GM12878 (cell line): ENCODE data around the gene COG2. TPM values are rescaled to one million over a fixed set of nuclear protein-coding genes. Genes with fewer than 3 reads are reported as not detected.

Source experiments
- ATAC-seq: fragments of 200-7000 bp; cut with Tn5 transposase; 3 replicates; pipeline ENCODE4 v1.9.1; 2020; ENCODE audit warnings: mild to moderate bottlenecking, moderate library complexity
- BruUV-seq: library from RNA; stranded (reverse); fragments of 400-500 nt; replicated peaks from 2 replicates; lab custom pipeline; 2021; lab: Mats Ljungman, UMichigan
- CTCF ChIA-PET: fragments of 300-600 bp; sonication (Branson Sonifier 250); formaldehyde crosslinking; extraction: SDS; loops from one replicate; lab custom pipeline; 2021; ENCODE audit warnings: inconsistent platforms; lab: Yijun Ruan, JAX
- POLR2A ChIA-PET: fragments of 350-600 bp; formaldehyde crosslinking; extraction: SDS; loops from one replicate; lab custom pipeline; 2021; ENCODE audit warnings: inconsistent platforms; lab: Charles Lee
- RAD21 ChIA-PET: fragments of 300-600 bp; sonication (Branson Sonifier 250); formaldehyde crosslinking; loops from one replicate; lab custom pipeline; 2023; ENCODE audit warnings: antibody characterized with exemption; ENCODE audit not compliant: unreplicated experiment; lab: Charles Lee
- SMC1A ChIA-PET: fragments of 300-600 bp; sonication (Branson Sonifier 250); formaldehyde crosslinking; loops from one replicate; lab custom pipeline; 2023; ENCODE audit not compliant: unreplicated experiment, uncharacterized antibody; lab: Charles Lee
- DNase-seq: peaks from one replicate; pipeline ENCODE4 v3.0.0-alpha.2; 2011; ENCODE audit warnings: low read depth, low spot score
- FAIRE-seq: peaks from 3 replicates; lab custom pipeline; 2011; peaks lifted over from hg19 to GRCh38; lab: Jason Lieb, UNC
- H2AFZ ChIP-seq: 2 replicates; pipeline ENCODE4 v1.6.0; 2011; ENCODE audit warnings: low read depth, low read length, control low read depth; ENCODE audit not compliant: control insufficient read depth
- H3K27ac ChIP-seq: 2 replicates; pipeline ENCODE4 v1.5.1; 2011; ENCODE audit warnings: control low read depth; ENCODE audit not compliant: control insufficient read depth, insufficient read depth
- H3K27me3 ChIP-seq, 2 experiments: replicated peaks in 1 of 2; 2 replicates each; pipeline versions ENCODE4 v1.6.0 to v1.6.1; 2011; ENCODE audit warnings: low read length in 1 of 2; ENCODE audit not compliant: control insufficient read depth in 2 of 2, insufficient read depth in 2 of 2
- H3K36me3 ChIP-seq, 2 experiments: 2 replicates each; pipeline ENCODE4 v1.5.1; 2011; ENCODE audit warnings: low read length in 1 of 2; ENCODE audit not compliant: control insufficient read depth in 2 of 2, insufficient read depth in 2 of 2
- H3K4me1 ChIP-seq: 2 replicates; pipeline ENCODE4 v1.6.1; 2011; ENCODE audit warnings: mild to moderate bottlenecking, low read length, moderate library complexity, mixed read lengths; ENCODE audit not compliant: control insufficient read depth, insufficient read depth
- H3K4me2 ChIP-seq: 2 replicates; pipeline ENCODE4 v1.6.0; 2011; ENCODE audit warnings: control low read depth; ENCODE audit not compliant: control insufficient read depth, insufficient read depth
- H3K4me3 ChIP-seq: fragments of 200-600 bp; sonication (generic); 2 replicates; pipeline ENCODE4 v1.5.1; 2016
- H3K79me2 ChIP-seq: 2 replicates; pipeline ENCODE4 v1.6.0; 2011; ENCODE audit warnings: low read length; ENCODE audit not compliant: control insufficient read depth, insufficient read depth
- H3K9ac ChIP-seq: 2 replicates; pipeline ENCODE4 v1.8.0; 2011; ENCODE audit warnings: low read length, control low read depth, mixed read lengths; ENCODE audit not compliant: control insufficient read depth, insufficient read depth
- H3K9me3 ChIP-seq: replicated peaks from 3 replicates; pipeline ENCODE4 v1.5.1; 2011; ENCODE audit warnings: mild to moderate bottlenecking, low read length; ENCODE audit not compliant: control insufficient read depth, insufficient read depth
- H4K20me1 ChIP-seq: 2 replicates; pipeline ENCODE4 v1.6.0; 2011; ENCODE audit not compliant: control insufficient read depth, insufficient read depth
- ASH2L ChIP-seq: fragments of 300-600, 200-600 bp; sonication (generic); IDR thresholded peaks from 2 replicates; pipeline ENCODE4 v1.6.1; 2017; ENCODE audit warnings: low read depth, mild to moderate bottlenecking, borderline replicate concordance
- BCL3 ChIP-seq: IDR thresholded peaks from 2 replicates; pipeline ENCODE4 v1.6.1; 2011; ENCODE audit warnings: borderline replicate concordance, low read depth, mild to moderate bottlenecking, moderate library complexity, low read length; ENCODE audit not compliant: insufficient read depth, poor library complexity, severe bottlenecking
- CEBPB ChIP-seq, 2 experiments: fragments of 150-350 bp in 1 of 2; IDR thresholded peaks; 2 replicates each; pipeline ENCODE4 v1.6.1; 2012 to 2014; ENCODE audit warnings: low read depth in 2 of 2, low read length in 2 of 2, borderline replicate concordance in 1 of 2, inconsistent platforms in 1 of 2
- LARP7 ChIP-seq: fragments of 450-650 bp; IDR thresholded peaks from 2 replicates; pipeline ENCODE4 v1.6.1; 2017; ENCODE audit warnings: mild to moderate bottlenecking
- MTA3 ChIP-seq: IDR thresholded peaks from 2 replicates; pipeline ENCODE4 v1.6.1; 2012; ENCODE audit warnings: low read length, inconsistent platforms, borderline replicate concordance
- POLR2AphosphoS5 ChIP-seq: IDR thresholded peaks from 2 replicates; pipeline ENCODE4 v1.6.1; 2011; ENCODE audit warnings: mild to moderate bottlenecking, low read length, inconsistent platforms
- RELB ChIP-seq: fragments of 450-650 bp; IDR thresholded peaks from 2 replicates; pipeline ENCODE4 v1.6.1; 2017; ENCODE audit warnings: low read depth, mild to moderate bottlenecking, moderate library complexity
- SREBF1 ChIP-seq: IDR thresholded peaks from 2 replicates; pipeline ENCODE4 v1.6.1; 2012; ENCODE audit warnings: mild to moderate bottlenecking, low read length
- TCF7 ChIP-seq: IDR thresholded peaks from 2 replicates; pipeline ENCODE4 v1.6.1; 2014; ENCODE audit warnings: antibody characterized with exemption, borderline replicate concordance
- ZBED1 ChIP-seq: IDR thresholded peaks from 2 replicates; pipeline ENCODE4 v1.6.1; 2016; ENCODE audit warnings: borderline replicate concordance
- ZBTB33 ChIP-seq: fragments of 450-650 bp; IDR thresholded peaks from 2 replicates; pipeline ENCODE4 v1.6.1; 2017; ENCODE audit warnings: mild to moderate bottlenecking
- WGBS: methylation state at CpG from one replicate; pipeline ENCODE4 v1.1.6; 2016; ENCODE audit warnings: low lambda C conversion rate; ENCODE audit not compliant: insufficient replicate concordance, insufficient coverage; ENCODE audit errors: missing lambda C conversion rate; 5-methylcytosine and 5-hydroxymethylcytosine counted together
- in situ Hi-C: fragments of 300-500 bp; cut with MboI; formaldehyde crosslinking; loops from 9 replicates; pipeline ENCODE4 v1.14.3; 2018; ENCODE audit warnings: mixed read lengths
- intact Hi-C: fragments of 100-400 bp; cut with micrococcal nuclease; formaldehyde crosslinking; loops from one replicate; pipeline ENCODE4 v1.14.2; 2022; ENCODE audit not compliant: unreplicated experiment
- polyA plus RNA-seq, 11 experiments: library from polyadenylated mRNA; depleted of rRNA in 4 of 11; unstranded in 6 of 11; stranded (reverse) in 5 of 11; fragments of >200 nt; fragmentation: Nextera tagmentation in 4 of 11; fragmentation: Illumina TruSeq in 1 of 11; extraction: Ambion mirVana in 4 of 11; extraction: Trizol in 1 of 11; gene quantifications; 1 replicate in 1 of 11; 2 replicates in 10 of 11; pipeline versions ENCODE4 v1.2.1 to v1.2.3, GENCODE V29; 2011 to 2016; ENCODE audit warnings: inconsistent platforms in 2 of 11, missing spikeins in 2 of 11, low read depth in 1 of 11
- total RNA-seq, 4 experiments: library from RNA; depleted of rRNA in 3 of 4; stranded (reverse); fragments of >200 nt in 3 of 4; fragmentation: Illumina TruSeq in 1 of 4; extraction: Trizol in 1 of 4; gene quantifications; 2 replicates each; pipeline versions ENCODE4 v1.2.1 to v1.2.3, GENCODE V29; 2013 to 2021

COG2 gene
- total and polyA plus RNA-seq, 10 of the 15 experiments (the other 5 are each of a cell fraction or from before 2014, with no cell fraction given), result 15.0 to 31.5 (median 28.3) TPM

GRCh38 chr1:230679192-230679591 is 36.9 kb downstream of the COG2 start:
- Histone ChIP-seq H4K20me1 (no peaks in the 10 kb centered on the region), H3K27ac (no peak overlapping the region), H3K4me1 (no peaks in the 10 kb centered on the region), H3K9ac (no peak overlapping the region), H3K36me3 (peaks cover 5 to 20% of the 10 kb centered on the region in 2 experiments; a peak in 3 of 4 replicates), H2AFZ (no peak overlapping the region), H3K4me2 (no peak overlapping the region), H3K27me3 (no peaks in the 10 kb centered on the region), H3K9me3 (no peaks in the 10 kb centered on the region), H3K4me3 (no peak overlapping the region), H3K79me2 (no peaks in the 10 kb centered on the region)
- RAD21 ChIA-PET, result interaction anchor here (0.6 kb wide), 1 partner anchor 216 kb away, joined by 4 read pairs; no protein-coding TSS in a partner anchor
- intact Hi-C loops, result no loop called here
- BruUV-seq, result no TSS peak
- SMC1A ChIA-PET, result interaction anchor here (0.6 to 1.7 kb wide), 2 partner anchors 10 to 1609 kb away, joined by 3 to 4 read pairs; no protein-coding TSS in a partner anchor
- DNase-seq, result no peak
- TF ChIP-seq ZBTB33, result no peak
- no peak for TF ChIP-seq BCL3
- no peak for TF ChIP-seq POLR2AphosphoS5
- no peak for TF ChIP-seq MTA3
- no peak for TF ChIP-seq SREBF1
- no peak for TF ChIP-seq RELB
- TF ChIP-seq TCF7, result no peak
- no peak for TF ChIP-seq LARP7
- TF ChIP-seq ASH2L, result no peak
- no peak for TF ChIP-seq ZBED1
- no peak for TF ChIP-seq CEBPB (IDR thresholded peaks at IDR 0.05; ENCODE audit: borderline replicate concordance in 1 of 2, low read depth in 2 of 2, low read length in 2 of 2)
- POLR2A ChIA-PET, result no interaction called here
- no peak for FAIRE-seq
- CTCF ChIA-PET, result interaction anchor here (1.1 kb wide), 1 partner anchor 11 kb away, joined by 3 read pairs; no protein-coding TSS in a partner anchor
- 97% methylated on average over 3 of the region's 3 CpGs for WGBS
- in situ Hi-C loops, result no loop called here
- no peak for ATAC-seq
